ENCODE results near the gene MEGF6. TPM values are rescaled to one million over a fixed set of nuclear protein-coding genes. Genes with fewer than 3 reads are reported as not detected.

MEGF6 gene
- total RNA-seq, 2 experiments from 2014 or later, result 57.5 to 62.2 TPM

DNA sequence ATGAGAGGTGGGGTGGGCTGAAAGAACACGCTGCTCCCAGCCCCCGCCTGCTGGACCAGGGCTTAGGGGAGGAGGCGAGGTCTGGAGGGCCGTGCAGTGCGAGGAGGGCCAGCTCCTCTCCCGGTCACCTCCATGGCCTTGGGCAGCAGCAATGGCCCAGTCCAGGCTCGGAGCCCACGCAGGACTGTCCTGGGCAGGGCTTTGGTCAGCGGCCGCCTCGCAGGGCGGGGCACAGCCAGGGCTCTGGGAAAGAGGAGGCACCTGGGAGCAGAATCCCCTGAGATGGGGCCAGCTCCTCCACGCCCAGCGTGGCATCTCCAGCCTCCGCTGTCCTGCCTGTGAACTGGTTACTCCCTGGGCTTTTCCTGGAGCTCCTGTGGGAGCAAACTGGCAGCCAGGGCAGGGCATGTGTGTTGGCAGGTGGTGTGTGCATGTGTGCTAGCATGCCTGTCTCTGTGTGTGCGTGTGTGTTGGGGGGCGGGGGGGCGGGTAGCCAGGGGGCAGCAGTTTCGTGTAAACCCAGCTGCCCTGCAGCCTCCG, 129.4 kb downstream of the MEGF6 start:
- no peak overlapping the region for H3K4me3 Mint-ChIP-seq
- TF ChIP-seq, protein P1, sequence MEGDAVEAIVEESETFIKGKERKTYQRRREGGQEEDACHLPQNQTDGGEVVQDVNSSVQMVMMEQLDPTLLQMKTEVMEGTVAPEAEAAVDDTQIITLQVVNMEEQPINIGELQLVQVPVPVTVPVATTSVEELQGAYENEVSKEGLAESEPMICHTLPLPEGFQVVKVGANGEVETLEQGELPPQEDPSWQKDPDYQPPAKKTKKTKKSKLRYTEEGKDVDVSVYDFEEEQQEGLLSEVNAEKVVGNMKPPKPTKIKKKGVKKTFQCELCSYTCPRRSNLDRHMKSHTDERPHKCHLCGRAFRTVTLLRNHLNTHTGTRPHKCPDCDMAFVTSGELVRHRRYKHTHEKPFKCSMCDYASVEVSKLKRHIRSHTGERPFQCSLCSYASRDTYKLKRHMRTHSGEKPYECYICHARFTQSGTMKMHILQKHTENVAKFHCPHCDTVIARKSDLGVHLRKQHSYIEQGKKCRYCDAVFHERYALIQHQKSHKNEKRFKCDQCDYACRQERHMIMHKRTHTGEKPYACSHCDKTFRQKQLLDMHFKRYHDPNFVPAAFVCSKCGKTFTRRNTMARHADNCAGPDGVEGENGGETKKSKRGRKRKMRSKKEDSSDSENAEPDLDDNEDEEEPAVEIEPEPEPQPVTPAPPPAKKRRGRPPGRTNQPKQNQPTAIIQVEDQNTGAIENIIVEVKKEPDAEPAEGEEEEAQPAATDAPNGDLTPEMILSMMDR (IDR thresholded peaks at IDR 0.05), result no peak
- H3K27ac Mint-ChIP-seq, result no peak overlapping the region
- ChIA-PET CTCF (no interaction called here), POLR2A (no interaction called here)
- Histone ChIP-seq H3K9me3 (ENCODE audit: control insufficient read depth in 1 of 2, insufficient read depth in 1 of 2, low read length in 2 of 2) (peaks cover 0 to 13% of the 10 kb centered on the region in 2 experiments), H3K4me1 (ENCODE audit: insufficient read depth, low read length) (no peaks in the 10 kb centered on the region), H3K27ac (ENCODE audit: low read depth in 1 of 2, low read length in 2 of 2) (no peak overlapping the region), H3K36me3 (ENCODE audit: insufficient read depth, low read length) (no peaks in the 10 kb centered on the region), H3K27me3 (ENCODE audit: control insufficient read depth in 1 of 2, insufficient read depth in 2 of 2, low read length in 2 of 2) (peaks cover 0 to 3% of the 10 kb centered on the region in 2 experiments), H3K4me3 (ENCODE audit: low read length) (no peak overlapping the region)
- H3K36me3 Mint-ChIP-seq (ENCODE audit: low read depth), result no peaks in the 10 kb centered on the region
- DNase-seq (no peak), ATAC-seq (ENCODE audit: poor library complexity) (no peak)
- H3K4me1 Mint-ChIP-seq (ENCODE audit: low read depth), result no peaks in the 10 kb centered on the region
- no peaks in the 10 kb centered on the region for H3K9me3 Mint-ChIP-seq
- H3K27me3 Mint-ChIP-seq, result no peaks in the 10 kb centered on the region
- intact Hi-C loops (cut with DNase I, micrococcal nuclease), result loop anchor here in 1 of 2 experiments (2.0 kb wide), 1 partner anchor 29 kb away; no protein-coding TSS in a partner anchor

DNA sequence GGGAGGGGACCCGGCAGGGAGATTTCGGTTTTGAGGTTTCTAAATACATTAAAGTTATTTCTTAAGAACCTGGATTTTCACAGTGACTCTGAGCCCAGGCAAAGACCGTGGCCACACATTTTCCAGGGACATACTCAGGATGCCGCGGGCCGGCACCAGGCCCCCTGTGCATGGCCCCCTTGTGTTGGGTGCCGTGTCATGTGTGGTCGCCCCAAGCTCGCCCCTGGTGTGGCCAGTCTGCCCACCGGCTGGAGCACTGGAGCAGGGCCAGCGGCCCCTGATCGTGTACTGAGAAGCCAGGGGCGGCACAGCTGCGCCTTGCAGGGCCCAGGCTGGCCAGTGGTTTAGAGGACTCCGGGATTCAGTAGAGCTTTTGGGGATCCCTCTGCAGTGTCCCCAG, 130.3 kb downstream of the MEGF6 start:
- Histone ChIP-seq H3K27me3 (ENCODE audit: control insufficient read depth in 1 of 2, insufficient read depth in 2 of 2, low read length in 2 of 2) (peaks cover 0 to 3% of the 10 kb centered on the region in 2 experiments), H3K27ac (ENCODE audit: low read depth in 1 of 2, low read length in 2 of 2) (no peak overlapping the region), H3K4me1 (ENCODE audit: insufficient read depth, low read length) (no peaks in the 10 kb centered on the region), H3K4me3 (ENCODE audit: low read length) (no peak overlapping the region), H3K9me3 (ENCODE audit: control insufficient read depth in 1 of 2, insufficient read depth in 1 of 2, low read length in 2 of 2) (peaks cover 0 to 10% of the 10 kb centered on the region in 2 experiments), H3K36me3 (ENCODE audit: insufficient read depth, low read length) (no peaks in the 10 kb centered on the region)
- Mint-ChIP-seq H3K9me3 (no peaks in the 10 kb centered on the region), H3K27me3 (no peaks in the 10 kb centered on the region), H3K27ac (no peak overlapping the region), H3K4me1 (ENCODE audit: low read depth) (no peaks in the 10 kb centered on the region), H3K36me3 (ENCODE audit: low read depth) (no peaks in the 10 kb centered on the region), H3K4me3 (no peak overlapping the region)
- intact Hi-C loops (cut with DNase I, micrococcal nuclease), result no loop called here
- CTCF ChIA-PET, result no interaction called here
- ATAC-seq (ENCODE audit: poor library complexity), result no peak
- POLR2A ChIA-PET, result no interaction called here
- DNase-seq, result no peak
- TF ChIP-seq, protein P1 (IDR thresholded peaks at IDR 0.05), result no peak

DNA sequence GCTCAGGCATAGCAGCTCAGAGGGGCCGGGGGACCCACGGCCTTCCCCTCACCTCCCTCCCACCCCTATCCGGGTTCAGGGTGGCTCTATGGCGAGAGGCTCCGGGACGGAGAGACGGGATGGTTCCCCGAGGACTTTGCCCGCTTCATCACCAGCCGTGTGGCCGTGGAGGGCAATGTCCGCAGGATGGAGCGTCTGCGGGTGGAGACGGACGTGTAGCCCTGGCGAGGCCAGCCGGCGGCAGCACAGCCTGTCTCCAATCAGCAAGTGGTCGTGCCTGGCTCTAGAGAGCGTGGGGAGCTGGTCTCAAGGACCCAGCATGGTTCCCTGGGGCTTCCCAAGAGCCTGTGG, 131.0 kb downstream of the MEGF6 start:
- Histone ChIP-seq H3K27ac (ENCODE audit: low read depth in 1 of 2, low read length in 2 of 2) (no peak overlapping the region), H3K27me3 (ENCODE audit: control insufficient read depth in 1 of 2, insufficient read depth in 2 of 2, low read length in 2 of 2) (peaks cover 0 to 3% of the 10 kb centered on the region in 2 experiments), H3K4me1 (ENCODE audit: insufficient read depth, low read length) (no peaks in the 10 kb centered on the region), H3K36me3 (ENCODE audit: insufficient read depth, low read length) (no peaks in the 10 kb centered on the region), H3K9me3 (ENCODE audit: control insufficient read depth in 1 of 2, insufficient read depth in 1 of 2, low read length in 2 of 2) (peaks cover 0 to 10% of the 10 kb centered on the region in 2 experiments), H3K4me3 (ENCODE audit: low read length) (no peak overlapping the region)
- no peak for ATAC-seq (ENCODE audit: poor library complexity)
- CTCF ChIA-PET, result no interaction called here
- Mint-ChIP-seq H3K27ac (no peak overlapping the region), H3K27me3 (no peaks in the 10 kb centered on the region), H3K4me1 (ENCODE audit: low read depth) (no peaks in the 10 kb centered on the region), H3K9me3 (no peaks in the 10 kb centered on the region), H3K4me3 (no peak overlapping the region), H3K36me3 (ENCODE audit: low read depth) (no peaks in the 10 kb centered on the region)
- intact Hi-C loops (cut with DNase I, micrococcal nuclease), result no loop called here
- TF ChIP-seq, protein P1 (IDR thresholded peaks at IDR 0.05), result no peak
- POLR2A ChIA-PET, result no interaction called here
- no peak for DNase-seq

Measured in CD4-positive, alpha-beta T cell (primary cell).